Body of pancreas (tissue), 4 donors: ENCODE measurements around the gene TP53AIP1.

Source experiments
- POLR2A ChIP-seq, 3 donors: fragments of 450-650 bp; IDR thresholded peaks; one replicate each; pipeline ENCODE4 v1.6.1; 2016; ENCODE audit warnings: antibody characterized with exemption in 3 of 3, mild to moderate bottlenecking in 2 of 3
- TF ChIP-seq, protein P1 (sequence below), 7 experiments: fragments of 450-650 bp in 4 of 7; fragments of 200-600 bp in 3 of 7; sonication (generic) in 3 of 7; IDR thresholded peaks; one replicate each; pipeline ENCODE4 v1.5.1; 2016 to 2019; ENCODE audit warnings: antibody characterized with exemption in 7 of 7

- TF ChIP-seq, protein P1, sequence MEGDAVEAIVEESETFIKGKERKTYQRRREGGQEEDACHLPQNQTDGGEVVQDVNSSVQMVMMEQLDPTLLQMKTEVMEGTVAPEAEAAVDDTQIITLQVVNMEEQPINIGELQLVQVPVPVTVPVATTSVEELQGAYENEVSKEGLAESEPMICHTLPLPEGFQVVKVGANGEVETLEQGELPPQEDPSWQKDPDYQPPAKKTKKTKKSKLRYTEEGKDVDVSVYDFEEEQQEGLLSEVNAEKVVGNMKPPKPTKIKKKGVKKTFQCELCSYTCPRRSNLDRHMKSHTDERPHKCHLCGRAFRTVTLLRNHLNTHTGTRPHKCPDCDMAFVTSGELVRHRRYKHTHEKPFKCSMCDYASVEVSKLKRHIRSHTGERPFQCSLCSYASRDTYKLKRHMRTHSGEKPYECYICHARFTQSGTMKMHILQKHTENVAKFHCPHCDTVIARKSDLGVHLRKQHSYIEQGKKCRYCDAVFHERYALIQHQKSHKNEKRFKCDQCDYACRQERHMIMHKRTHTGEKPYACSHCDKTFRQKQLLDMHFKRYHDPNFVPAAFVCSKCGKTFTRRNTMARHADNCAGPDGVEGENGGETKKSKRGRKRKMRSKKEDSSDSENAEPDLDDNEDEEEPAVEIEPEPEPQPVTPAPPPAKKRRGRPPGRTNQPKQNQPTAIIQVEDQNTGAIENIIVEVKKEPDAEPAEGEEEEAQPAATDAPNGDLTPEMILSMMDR (IDR thresholded peaks at IDR 0.05): no peak
- no peak for TF ChIP-seq POLR2A (IDR thresholded peaks at IDR 0.05)
Observed at GRCh38 chr11:128937480-128937879, 5.2 kb downstream of the TP53AIP1 start.
